ENCODE measurements around the gene SUGCT.
"Not testable (repeated sequence)": the region's sequence is repeated elsewhere in the genome, so short reads cannot be mapped to it uniquely, and the experiment has no call there.

The SUGCT gene

GRCh38 chr7:40102897-40103296 is 31.9 kb upstream of the SUGCT start:
- no peak overlapping the region for H3K27ac ChIP-seq (replicated peaks)
- no peaks in the 10 kb centered on the region for H3K27me3 ChIP-seq (ENCODE audit: insufficient read depth, poor library complexity, severe bottlenecking)
- TF ChIP-seq POLR2AphosphoS5 (IDR thresholded peaks at IDR 0.05; ENCODE audit: low read depth) = no peak
- no peak for TF ChIP-seq GABPA (IDR thresholded peaks at IDR 0.05; ENCODE audit: low read depth)
- TF ChIP-seq, protein P1, sequence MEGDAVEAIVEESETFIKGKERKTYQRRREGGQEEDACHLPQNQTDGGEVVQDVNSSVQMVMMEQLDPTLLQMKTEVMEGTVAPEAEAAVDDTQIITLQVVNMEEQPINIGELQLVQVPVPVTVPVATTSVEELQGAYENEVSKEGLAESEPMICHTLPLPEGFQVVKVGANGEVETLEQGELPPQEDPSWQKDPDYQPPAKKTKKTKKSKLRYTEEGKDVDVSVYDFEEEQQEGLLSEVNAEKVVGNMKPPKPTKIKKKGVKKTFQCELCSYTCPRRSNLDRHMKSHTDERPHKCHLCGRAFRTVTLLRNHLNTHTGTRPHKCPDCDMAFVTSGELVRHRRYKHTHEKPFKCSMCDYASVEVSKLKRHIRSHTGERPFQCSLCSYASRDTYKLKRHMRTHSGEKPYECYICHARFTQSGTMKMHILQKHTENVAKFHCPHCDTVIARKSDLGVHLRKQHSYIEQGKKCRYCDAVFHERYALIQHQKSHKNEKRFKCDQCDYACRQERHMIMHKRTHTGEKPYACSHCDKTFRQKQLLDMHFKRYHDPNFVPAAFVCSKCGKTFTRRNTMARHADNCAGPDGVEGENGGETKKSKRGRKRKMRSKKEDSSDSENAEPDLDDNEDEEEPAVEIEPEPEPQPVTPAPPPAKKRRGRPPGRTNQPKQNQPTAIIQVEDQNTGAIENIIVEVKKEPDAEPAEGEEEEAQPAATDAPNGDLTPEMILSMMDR (IDR thresholded peaks at IDR 0.05; ENCODE audit: insufficient read depth, low read length) = no peak
- no peak for TF ChIP-seq SPI1 (IDR thresholded peaks at IDR 0.05; ENCODE audit: borderline replicate concordance, low read depth)
- TF ChIP-seq, protein P2, sequence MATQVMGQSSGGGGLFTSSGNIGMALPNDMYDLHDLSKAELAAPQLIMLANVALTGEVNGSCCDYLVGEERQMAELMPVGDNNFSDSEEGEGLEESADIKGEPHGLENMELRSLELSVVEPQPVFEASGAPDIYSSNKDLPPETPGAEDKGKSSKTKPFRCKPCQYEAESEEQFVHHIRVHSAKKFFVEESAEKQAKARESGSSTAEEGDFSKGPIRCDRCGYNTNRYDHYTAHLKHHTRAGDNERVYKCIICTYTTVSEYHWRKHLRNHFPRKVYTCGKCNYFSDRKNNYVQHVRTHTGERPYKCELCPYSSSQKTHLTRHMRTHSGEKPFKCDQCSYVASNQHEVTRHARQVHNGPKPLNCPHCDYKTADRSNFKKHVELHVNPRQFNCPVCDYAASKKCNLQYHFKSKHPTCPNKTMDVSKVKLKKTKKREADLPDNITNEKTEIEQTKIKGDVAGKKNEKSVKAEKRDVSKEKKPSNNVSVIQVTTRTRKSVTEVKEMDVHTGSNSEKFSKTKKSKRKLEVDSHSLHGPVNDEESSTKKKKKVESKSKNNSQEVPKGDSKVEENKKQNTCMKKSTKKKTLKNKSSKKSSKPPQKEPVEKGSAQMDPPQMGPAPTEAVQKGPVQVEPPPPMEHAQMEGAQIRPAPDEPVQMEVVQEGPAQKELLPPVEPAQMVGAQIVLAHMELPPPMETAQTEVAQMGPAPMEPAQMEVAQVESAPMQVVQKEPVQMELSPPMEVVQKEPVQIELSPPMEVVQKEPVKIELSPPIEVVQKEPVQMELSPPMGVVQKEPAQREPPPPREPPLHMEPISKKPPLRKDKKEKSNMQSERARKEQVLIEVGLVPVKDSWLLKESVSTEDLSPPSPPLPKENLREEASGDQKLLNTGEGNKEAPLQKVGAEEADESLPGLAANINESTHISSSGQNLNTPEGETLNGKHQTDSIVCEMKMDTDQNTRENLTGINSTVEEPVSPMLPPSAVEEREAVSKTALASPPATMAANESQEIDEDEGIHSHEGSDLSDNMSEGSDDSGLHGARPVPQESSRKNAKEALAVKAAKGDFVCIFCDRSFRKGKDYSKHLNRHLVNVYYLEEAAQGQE (IDR thresholded peaks at IDR 0.05; ENCODE audit: insufficient replicate concordance, low read depth) = no peak
- no peak for DNase-seq (ENCODE audit: low read depth in 1 of 2, low spot score in 1 of 2)
- no peak overlapping the region for H3K4me3 ChIP-seq (replicated peaks; ENCODE audit: insufficient read depth, low read length)

- Histone ChIP-seq H3K27ac (replicated peaks) (no peak overlapping the region), H3K4me3 (replicated peaks; ENCODE audit: insufficient read depth, low read length) (no peak overlapping the region), H3K27me3 (ENCODE audit: insufficient read depth, poor library complexity, severe bottlenecking) (no peaks in the 10 kb centered on the region)
- TF ChIP-seq, protein P1 (IDR thresholded peaks at IDR 0.05; ENCODE audit: insufficient read depth, low read length) = no peak
- DNase-seq (ENCODE audit: low read depth in 1 of 2, low spot score in 1 of 2) = peak in 1 of 2 experiments; percentile 30
Observed at GRCh38 chr7:40105879-40106473, 28.8 kb upstream of the SUGCT start.

DNA sequence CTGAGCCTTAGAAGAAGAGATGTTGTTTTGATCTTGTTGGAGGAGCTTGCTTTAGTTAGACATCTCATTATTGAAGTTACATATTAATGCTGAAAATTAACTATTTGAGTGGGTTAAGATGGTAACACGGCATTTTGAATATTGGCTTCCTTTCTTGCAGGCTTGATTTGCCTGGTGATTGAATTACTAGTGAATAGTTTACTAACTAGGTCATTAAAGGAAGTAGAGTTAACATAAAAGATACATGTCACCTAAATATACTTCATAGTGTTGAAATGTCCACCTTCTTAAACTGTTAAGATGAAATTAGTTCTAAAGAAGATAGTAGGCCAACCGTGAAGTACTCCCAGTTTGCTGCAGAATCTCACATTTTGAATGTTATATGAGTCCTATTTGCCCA is 18.9 kb upstream of the SUGCT start:
- no peak for DNase-seq (ENCODE audit: low read depth in 1 of 2, low spot score in 1 of 2)
- TF ChIP-seq, protein P2 (IDR thresholded peaks at IDR 0.05; ENCODE audit: insufficient replicate concordance, low read depth) = no peak
- TF ChIP-seq POLR2AphosphoS5 (IDR thresholded peaks at IDR 0.05; ENCODE audit: low read depth) (no peak), GABPA (IDR thresholded peaks at IDR 0.05; ENCODE audit: low read depth) (no peak), SPI1 (IDR thresholded peaks at IDR 0.05; ENCODE audit: borderline replicate concordance, low read depth) (no peak)
- TF ChIP-seq, protein P1 (IDR thresholded peaks at IDR 0.05; ENCODE audit: insufficient read depth, low read length) = no peak
- no peaks in the 10 kb centered on the region for H3K27me3 ChIP-seq (ENCODE audit: insufficient read depth, poor library complexity, severe bottlenecking)
- no peak overlapping the region for H3K27ac ChIP-seq (replicated peaks)
- no peak overlapping the region for H3K4me3 ChIP-seq (replicated peaks; ENCODE audit: insufficient read depth, low read length)

GRCh38 chr7:40117199-40117598 is 17.6 kb upstream of the SUGCT start:
- H3K27ac ChIP-seq (replicated peaks) = not testable (repeated sequence)

DNA sequence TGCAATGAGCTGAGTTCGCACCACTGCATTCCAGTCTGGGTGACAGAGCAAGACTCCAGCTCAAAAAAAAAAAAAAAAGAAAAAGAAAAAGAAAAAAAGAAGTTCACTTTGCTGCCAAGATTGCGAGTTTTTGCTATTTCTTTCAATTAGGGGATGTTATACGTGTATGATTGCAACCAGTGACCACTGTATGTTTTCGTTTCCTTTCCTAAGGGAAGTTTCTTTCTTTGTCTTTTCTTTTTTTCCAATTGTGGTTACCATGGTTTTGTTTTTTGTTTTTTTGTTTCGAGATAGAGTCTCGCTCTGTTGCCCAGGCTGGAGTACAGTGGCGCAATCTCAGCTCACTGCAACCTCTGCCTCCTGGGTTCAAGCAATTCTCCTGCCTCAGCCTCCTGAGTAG is 16.6 kb upstream of the SUGCT start:
- H3K27ac ChIP-seq (replicated peaks); H3K27me3 ChIP-seq (ENCODE audit: insufficient read depth, poor library complexity, severe bottlenecking); DNase-seq (ENCODE audit: low read depth in 1 of 2, low spot score in 1 of 2); H3K4me3 ChIP-seq (replicated peaks; ENCODE audit: insufficient read depth, low read length): not testable (repeated sequence)

More at GRCh38 chr7:40117199-40117598, 17.6 kb upstream of the SUGCT start:
- DNase-seq (ENCODE audit: low read depth in 1 of 2, low spot score in 1 of 2); H3K27me3 ChIP-seq (ENCODE audit: insufficient read depth, poor library complexity, severe bottlenecking); H3K4me3 ChIP-seq (replicated peaks; ENCODE audit: insufficient read depth, low read length): not testable (repeated sequence)
